Neural cell (in vitro differentiated cells): Measurements from ENCODE around the gene PRKAR1B.

ENCODE experiments used
- CTCF ChIP-seq: fragments of 450-650 bp; IDR thresholded peaks from 2 replicates; pipeline ENCODE4 v1.5.1; 2014; ENCODE audit warnings: antibody characterized with exemption, mild to moderate bottlenecking, moderate library complexity; ENCODE audit not compliant: poor library complexity, severe bottlenecking
- EP300 ChIP-seq: fragments of 450-650 bp; conservative IDR thresholded peaks from 2 replicates; pipeline ENCODE4 v1.6.1; 2014; ENCODE audit warnings: antibody characterized with exemption, mild to moderate bottlenecking, moderate library complexity; ENCODE audit not compliant: poor library complexity, severe bottlenecking
- EZH2 ChIP-seq: fragments of 200-600, 300-800 bp; shearing (Covaris generic), sonication (generic); IDR thresholded peaks from 2 replicates; pipeline ENCODE4 v1.6.1; 2014; ENCODE audit warnings: antibody characterized with exemption, low read length, borderline replicate concordance, mild to moderate bottlenecking; ENCODE audit not compliant: insufficient read depth, poor library complexity, severe bottlenecking
- MXI1 ChIP-seq: fragments of 450-650 bp; conservative IDR thresholded peaks from 2 replicates; pipeline ENCODE4 v1.6.1; 2014; ENCODE audit warnings: antibody characterized with exemption, mild to moderate bottlenecking; ENCODE audit not compliant: poor library complexity, severe bottlenecking
- POLR2AphosphoS5 ChIP-seq: IDR thresholded peaks from 2 replicates; pipeline ENCODE4 v1.6.1; 2012
- RAD21 ChIP-seq: fragments of 450-650 bp; conservative IDR thresholded peaks from 2 replicates; pipeline ENCODE4 v1.6.1; 2014; ENCODE audit warnings: antibody characterized with exemption, mild to moderate bottlenecking, moderate library complexity
- REST ChIP-seq: IDR thresholded peaks from 2 replicates; pipeline ENCODE4 v1.6.1; 2012; ENCODE audit warnings: borderline replicate concordance
- SMC3 ChIP-seq: fragments of 450-650 bp; conservative IDR thresholded peaks from 2 replicates; pipeline ENCODE4 v1.6.1; 2014; ENCODE audit warnings: antibody characterized with exemption, mild to moderate bottlenecking, moderate library complexity; ENCODE audit not compliant: poor library complexity

GRCh38 chr7:499853-500485 lies 227.1 kb downstream of the PRKAR1B start:
- TF ChIP-seq REST = no peak
- no peak for TF ChIP-seq EP300
- TF ChIP-seq SMC3 = no peak
- TF ChIP-seq CTCF = no peak
- TF ChIP-seq RAD21 = no peak
- TF ChIP-seq EZH2 = no peak
- no peak for TF ChIP-seq MXI1
- no peak for TF ChIP-seq POLR2AphosphoS5
